GM21576 (cell line): Measurements from ENCODE around the gene TRIP10.

Source experiments
- ATAC-seq: cut with Tn5 transposase; IDR thresholded peaks from one replicate; pipeline ENCODE4 v1.9.1; 2021; ENCODE audit warnings: mild to moderate bottlenecking, moderate library complexity; ENCODE audit not compliant: unreplicated experiment

The TRIP10 gene

GRCh38 chr19:6711605-6712004 lies 27.9 kb upstream of the TRIP10 start:
- ATAC-seq: no peak

- ATAC-seq: no peak
These were observed 27.2 kb upstream of the TRIP10 start for GRCh38 chr19:6712231-6712630.

DNA sequence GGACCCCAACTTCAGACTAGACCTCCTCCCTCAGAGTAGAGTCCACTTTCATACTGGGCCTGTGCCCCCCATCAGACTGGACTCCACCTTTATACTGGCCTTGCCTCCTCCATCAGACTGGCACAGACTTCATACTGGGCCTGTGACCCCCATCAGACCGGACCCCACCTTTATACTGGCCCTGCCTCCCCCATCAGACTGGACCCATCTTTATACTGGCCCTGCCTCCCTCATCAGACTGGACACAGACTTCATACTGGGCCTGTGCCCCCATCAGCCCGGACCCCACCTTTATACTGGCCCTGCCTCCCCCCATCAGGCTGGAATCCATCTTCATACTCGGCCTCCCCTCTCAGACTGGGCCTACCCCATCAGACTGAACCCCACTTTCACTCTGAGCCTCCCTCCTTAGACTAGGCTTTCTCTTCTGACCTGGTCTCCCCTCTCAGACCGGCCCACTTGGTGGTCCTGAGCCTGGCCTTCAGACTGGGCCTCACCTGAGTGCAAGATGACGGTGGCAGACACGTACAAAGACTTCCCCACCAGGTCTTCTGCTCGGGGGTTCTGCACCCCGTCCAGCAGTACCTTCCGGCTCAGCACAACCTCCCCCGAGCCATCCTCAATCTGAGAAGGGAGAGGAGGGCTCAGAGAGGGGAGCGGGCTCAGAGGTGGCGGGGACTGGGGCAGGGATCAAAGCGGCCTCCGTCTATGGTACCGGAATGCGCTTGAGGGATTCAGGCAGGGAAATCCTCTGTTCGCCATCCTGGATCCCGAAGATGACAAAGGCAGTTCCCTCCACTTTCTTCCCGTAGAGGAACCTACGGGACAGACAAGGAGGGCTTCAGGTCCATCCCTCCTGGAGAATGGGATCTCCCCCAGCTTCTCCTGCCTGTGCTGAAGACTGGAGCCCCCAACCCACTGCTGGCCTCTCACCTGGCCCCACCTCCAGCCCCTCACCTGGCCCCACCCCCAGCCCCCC lies 26.5 kb upstream of the TRIP10 start:
- ATAC-seq: no peak

- no peak for ATAC-seq
These were observed 25.4 kb upstream of the TRIP10 start for GRCh38 chr19:6713773-6714692.

DNA sequence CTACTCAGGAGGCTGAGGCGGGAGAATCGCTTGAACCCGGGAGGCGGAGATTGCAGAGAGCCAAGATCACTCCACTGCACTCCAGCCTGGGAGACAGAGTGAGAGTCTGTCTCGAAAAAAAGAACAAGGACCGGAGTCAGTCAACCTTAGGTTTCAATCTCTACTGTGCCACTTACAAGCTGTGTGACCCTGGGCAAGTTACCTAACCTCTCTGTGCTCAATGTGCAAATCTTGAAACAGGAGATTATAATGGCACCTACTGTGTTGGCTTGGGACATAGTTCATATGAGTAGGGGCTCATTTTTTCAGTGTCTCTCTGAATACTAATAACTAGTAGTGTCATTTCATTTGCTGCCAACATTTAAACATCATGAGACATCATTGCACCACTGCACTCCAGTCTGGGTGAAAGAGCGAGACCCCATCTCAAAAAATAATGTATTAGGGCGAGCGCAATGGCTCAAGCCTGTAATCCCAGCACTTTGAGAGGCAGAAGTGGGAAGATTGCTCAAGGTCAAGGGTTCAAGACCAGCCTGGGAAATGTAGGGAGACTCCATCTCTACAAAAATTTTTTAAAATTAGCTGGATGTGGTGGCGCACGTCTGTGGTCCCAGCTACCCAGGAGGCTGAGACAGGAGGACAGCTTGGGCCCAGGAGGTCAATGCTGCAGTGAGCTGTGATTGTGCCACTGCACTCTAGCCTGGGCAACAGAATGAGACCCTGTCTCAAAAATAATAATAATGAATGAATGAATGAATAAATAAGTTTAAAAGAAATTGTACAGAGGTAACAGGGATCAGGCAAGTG lies 24.5 kb upstream of the TRIP10 start:
- ATAC-seq: no peak

- ATAC-seq: no peak
These were observed 22.9 kb upstream of the TRIP10 start for GRCh38 chr19:6716610-6716970.

- ATAC-seq: no peak
These were observed 22.4 kb upstream of the TRIP10 start for GRCh38 chr19:6717036-6717435.

DNA sequence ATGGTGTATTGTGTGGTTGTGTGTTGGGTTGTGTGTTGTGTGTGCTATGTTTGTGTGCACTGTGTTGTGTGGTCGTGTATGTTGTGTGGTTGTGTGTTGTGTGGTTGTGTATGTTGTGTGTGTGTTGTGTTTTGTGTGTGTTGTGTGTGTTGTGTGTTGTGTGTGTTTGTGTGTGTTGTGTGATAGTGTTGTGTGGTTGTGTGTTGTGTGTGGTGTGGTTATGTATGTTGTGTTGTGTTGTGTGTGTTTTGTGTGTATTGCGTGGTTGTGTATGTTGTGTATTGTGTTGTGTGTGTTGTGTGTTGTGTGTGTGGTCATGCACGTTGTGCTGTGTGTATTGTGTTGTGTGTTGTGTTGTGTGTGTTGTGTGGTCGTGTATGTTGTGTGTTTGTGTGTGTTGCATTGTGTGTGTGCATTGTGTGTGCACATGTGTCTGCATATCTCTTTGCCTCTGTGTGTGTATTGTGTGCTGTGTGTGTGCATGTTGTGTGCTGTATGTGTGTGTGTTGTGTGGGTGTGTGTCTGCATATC lies 22.0 kb upstream of the TRIP10 start:
- ATAC-seq: no peak

DNA sequence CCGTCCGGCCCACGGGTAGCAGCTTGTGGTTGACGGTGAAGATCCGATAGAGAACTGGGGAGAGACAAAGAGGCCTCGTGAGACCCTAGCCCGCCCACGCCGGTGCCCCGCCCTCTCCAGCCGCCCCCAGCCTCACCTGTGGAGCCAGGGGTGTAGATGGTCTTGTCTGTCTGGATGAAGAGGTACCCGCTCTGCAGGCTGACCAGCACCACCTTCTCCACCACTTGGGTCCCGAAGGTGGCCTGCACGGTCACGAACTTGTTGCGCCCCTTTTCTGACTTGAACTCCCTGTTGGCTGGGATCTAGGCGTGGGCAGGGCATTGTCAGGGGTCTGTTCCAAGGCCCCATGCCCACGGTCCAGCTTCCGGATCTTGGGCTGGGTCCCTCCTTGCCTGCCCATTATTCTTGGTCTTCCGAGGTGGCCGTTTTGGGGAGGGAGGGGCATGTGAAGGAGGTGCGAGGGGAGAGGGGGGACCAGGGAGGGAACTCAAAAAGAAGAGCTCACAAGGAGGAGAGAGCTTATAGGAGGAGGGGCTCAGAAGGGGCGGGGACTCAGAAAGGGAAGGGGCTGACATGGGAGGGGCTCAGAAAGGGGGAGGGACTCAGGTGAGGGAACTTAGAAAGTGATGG lies 21.3 kb upstream of the TRIP10 start:
- ATAC-seq: no peak

- ATAC-seq: no peak
These were observed 20.5 kb upstream of the TRIP10 start for GRCh38 chr19:6718741-6719539.

DNA sequence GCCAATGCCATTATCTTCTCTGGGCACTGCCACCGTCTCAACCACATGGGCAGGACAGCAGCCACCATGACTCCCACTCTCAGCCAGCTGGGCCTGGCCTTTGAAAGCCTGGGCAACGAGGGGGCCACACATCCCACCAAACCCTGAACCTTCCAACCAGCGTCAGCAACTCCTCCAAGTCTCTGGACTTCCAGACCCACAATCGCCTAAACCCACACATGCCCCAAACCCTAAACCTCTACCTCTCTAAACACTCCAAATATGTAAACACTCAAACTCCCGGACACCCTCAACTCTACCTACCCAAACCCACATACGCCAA lies 20.0 kb upstream of the TRIP10 start:
- no peak for ATAC-seq

DNA sequence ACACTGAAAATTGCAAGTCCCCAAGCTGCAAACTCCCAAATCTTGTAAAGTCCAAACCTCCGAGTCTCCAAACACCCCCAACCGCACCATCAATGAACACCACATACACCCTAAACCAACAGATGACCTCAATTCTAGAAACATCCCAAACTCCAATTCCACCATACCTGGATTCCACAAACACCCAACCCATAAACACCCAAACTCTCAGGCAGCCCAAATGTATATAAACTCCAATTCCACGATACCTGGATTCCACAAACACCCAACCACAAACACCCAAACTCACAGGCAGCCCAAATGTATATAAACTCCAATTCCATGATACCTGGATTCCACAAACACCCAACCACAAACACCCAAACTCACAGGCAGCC lies 19.5 kb upstream of the TRIP10 start:
- ATAC-seq: no peak

- ATAC-seq: no peak
These were observed 18.9 kb upstream of the TRIP10 start, which contains the start of gene C3 for GRCh38 chr19:6720369-6721137. TSS of gene C3 (minus strand) at chr19:6720650. CDS start at chr19:6720589, 61 bp downstream.

- no peak for ATAC-seq
These were observed 18.4 kb upstream of the TRIP10 start for GRCh38 chr19:6721138-6721474.

- peak; percentile 64 for ATAC-seq
These were observed 17.7 kb upstream of the TRIP10 start for GRCh38 chr19:6721773-6722172.

GRCh38 chr19:6723108-6723618 lies 16.3 kb upstream of the TRIP10 start:
- ATAC-seq: no peak

DNA sequence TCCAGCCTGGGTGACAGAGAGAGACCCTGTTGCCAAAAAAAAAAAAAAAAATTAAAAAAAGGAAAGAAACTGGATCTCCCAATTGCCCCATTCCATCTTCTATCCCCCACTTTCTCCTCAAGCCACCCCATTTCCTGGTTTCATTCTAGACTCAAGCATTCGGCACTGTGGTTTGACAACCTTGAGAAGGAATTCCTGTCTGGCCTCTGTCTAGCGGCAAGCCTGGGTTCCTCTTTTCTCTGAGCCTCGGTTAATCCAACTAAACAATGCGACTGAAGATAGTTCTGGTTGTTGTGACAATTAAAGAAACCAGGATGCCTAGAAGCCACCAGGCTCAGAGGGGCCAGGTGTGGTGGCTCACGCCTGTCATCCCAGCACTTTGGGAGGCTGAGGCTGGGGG lies 15.7 kb upstream of the TRIP10 start:
- no peak for ATAC-seq

- ATAC-seq: no peak
These were observed 14.6 kb upstream of the TRIP10 start for GRCh38 chr19:6724631-6725492.
